ENCODE measurements around the gene LINC01488. TPM values are rescaled to one million over a fixed set of nuclear protein-coding genes. Genes with fewer than 3 reads are reported as not detected.

Gene LINC01488
- total and polyA plus RNA-seq, 10 of the 15 experiments (the other 5 are each of a cell fraction or from before 2014, with no cell fraction given) = not detected

DNA sequence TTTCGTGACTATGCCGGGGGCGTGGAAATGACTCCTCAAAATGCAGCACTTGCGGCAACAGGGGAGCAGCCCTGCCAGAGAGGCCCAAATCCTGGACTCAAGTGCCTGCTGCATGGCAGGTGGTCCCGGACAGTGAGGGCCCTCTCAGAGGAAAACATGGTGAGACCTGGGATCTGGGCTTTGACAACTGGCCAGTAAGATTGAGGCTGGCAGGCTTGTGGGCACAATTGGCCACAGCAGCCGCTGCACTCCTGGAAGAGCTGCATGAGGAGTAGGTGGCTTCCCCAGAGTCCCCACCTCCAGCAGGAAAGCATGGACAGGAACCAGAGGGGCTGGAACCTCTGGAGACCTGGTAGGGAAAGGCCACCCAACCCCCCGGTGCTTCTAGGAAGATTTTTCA is 13.4 kb downstream of the LINC01488 start:
- no peak for FAIRE-seq
- DNase-seq (ENCODE audit: low read depth, low spot score) = no peak
- H3K4me2 ChIP-seq (ENCODE audit: control insufficient read depth, insufficient read depth) = no peak overlapping the region
- CTCF ChIA-PET = no interaction called here
- no peak for TF ChIP-seq TCF7 (IDR thresholded peaks at IDR 0.05; ENCODE audit: borderline replicate concordance)
- TF ChIP-seq, protein P1, sequence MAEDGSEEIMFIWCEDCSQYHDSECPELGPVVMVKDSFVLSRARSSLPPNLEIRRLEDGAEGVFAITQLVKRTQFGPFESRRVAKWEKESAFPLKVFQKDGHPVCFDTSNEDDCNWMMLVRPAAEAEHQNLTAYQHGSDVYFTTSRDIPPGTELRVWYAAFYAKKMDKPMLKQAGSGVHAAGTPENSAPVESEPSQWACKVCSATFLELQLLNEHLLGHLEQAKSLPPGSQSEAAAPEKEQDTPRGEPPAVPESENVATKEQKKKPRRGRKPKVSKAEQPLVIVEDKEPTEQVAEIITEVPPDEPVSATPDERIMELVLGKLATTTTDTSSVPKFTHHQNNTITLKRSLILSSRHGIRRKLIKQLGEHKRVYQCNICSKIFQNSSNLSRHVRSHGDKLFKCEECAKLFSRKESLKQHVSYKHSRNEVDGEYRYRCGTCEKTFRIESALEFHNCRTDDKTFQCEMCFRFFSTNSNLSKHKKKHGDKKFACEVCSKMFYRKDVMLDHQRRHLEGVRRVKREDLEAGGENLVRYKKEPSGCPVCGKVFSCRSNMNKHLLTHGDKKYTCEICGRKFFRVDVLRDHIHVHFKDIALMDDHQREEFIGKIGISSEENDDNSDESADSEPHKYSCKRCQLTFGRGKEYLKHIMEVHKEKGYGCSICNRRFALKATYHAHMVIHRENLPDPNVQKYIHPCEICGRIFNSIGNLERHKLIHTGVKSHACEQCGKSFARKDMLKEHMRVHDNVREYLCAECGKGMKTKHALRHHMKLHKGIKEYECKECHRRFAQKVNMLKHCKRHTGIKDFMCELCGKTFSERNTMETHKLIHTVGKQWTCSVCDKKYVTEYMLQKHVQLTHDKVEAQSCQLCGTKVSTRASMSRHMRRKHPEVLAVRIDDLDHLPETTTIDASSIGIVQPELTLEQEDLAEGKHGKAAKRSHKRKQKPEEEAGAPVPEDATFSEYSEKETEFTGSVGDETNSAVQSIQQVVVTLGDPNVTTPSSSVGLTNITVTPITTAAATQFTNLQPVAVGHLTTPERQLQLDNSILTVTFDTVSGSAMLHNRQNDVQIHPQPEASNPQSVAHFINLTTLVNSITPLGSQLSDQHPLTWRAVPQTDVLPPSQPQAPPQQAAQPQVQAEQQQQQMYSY (CRISPR knock-in tag; IDR thresholded peaks at IDR 0.05) = no peak
- TF ChIP-seq NR2C1 (IDR thresholded peaks at IDR 0.05) = no peak
- TF ChIP-seq, protein P2, sequence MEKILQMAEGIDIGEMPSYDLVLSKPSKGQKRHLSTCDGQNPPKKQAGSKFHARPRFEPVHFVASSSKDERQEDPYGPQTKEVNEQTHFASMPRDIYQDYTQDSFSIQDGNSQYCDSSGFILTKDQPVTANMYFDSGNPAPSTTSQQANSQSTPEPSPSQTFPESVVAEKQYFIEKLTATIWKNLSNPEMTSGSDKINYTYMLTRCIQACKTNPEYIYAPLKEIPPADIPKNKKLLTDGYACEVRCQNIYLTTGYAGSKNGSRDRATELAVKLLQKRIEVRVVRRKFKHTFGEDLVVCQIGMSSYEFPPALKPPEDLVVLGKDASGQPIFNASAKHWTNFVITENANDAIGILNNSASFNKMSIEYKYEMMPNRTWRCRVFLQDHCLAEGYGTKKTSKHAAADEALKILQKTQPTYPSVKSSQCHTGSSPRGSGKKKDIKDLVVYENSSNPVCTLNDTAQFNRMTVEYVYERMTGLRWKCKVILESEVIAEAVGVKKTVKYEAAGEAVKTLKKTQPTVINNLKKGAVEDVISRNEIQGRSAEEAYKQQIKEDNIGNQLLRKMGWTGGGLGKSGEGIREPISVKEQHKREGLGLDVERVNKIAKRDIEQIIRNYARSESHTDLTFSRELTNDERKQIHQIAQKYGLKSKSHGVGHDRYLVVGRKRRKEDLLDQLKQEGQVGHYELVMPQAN (conservative IDR thresholded peaks at IDR 0.05) = no peak
- no peak for TF ChIP-seq BMI1 (IDR thresholded peaks at IDR 0.05; ENCODE audit: borderline replicate concordance)
- no peak for TF ChIP-seq MTA2 (IDR thresholded peaks at IDR 0.05; ENCODE audit: low read depth)
- no peak for TF ChIP-seq WRNIP1 (IDR thresholded peaks at IDR 0.05; ENCODE audit: borderline replicate concordance, low read depth, low read length)
- no peak for TF ChIP-seq EGR1 (IDR thresholded peaks at IDR 0.05; ENCODE audit: borderline replicate concordance in 1 of 2, low read depth in 2 of 2, low read length in 2 of 2)
- no peak for TF ChIP-seq STAT1 (conservative IDR thresholded peaks at IDR 0.05)
- TF ChIP-seq FOXK2 (IDR thresholded peaks at IDR 0.05) = no peak
- no peak for TF ChIP-seq BACH1 (IDR thresholded peaks at IDR 0.05; ENCODE audit: borderline replicate concordance)
- TF ChIP-seq CREB1 (IDR thresholded peaks at IDR 0.05; ENCODE audit: low read depth) = no peak
- intact Hi-C loops (cut with micrococcal nuclease; ENCODE audit: unreplicated experiment) = no loop called here
- WGBS (ENCODE audit: insufficient coverage, insufficient replicate concordance, low lambda C conversion rate, missing lambda C conversion rate) = 11% methylated on average over 7 of the region's 7 CpGs
- no peaks in the 10 kb centered on the region for H3K9me3 ChIP-seq (replicated peaks; ENCODE audit: control insufficient read depth, insufficient read depth, low read length)
- RAD21 ChIA-PET (ENCODE audit: unreplicated experiment) = no interaction called here
- BruUV-seq (replicated peaks) = no TSS peak
- no peak overlapping the region for H3K27ac ChIP-seq (ENCODE audit: control insufficient read depth, insufficient read depth)
- no peak for ATAC-seq
- H3K27me3 ChIP-seq (replicated peaks in 1 of 2; ENCODE audit: control insufficient read depth in 2 of 2, insufficient read depth in 2 of 2, low read length in 1 of 2) = no peaks in the 10 kb centered on the region; a peak in 1 of 4 replicates
- H3K36me3 ChIP-seq (ENCODE audit: control insufficient read depth in 2 of 2, insufficient read depth in 2 of 2, low read length in 1 of 2) = no peaks in the 10 kb centered on the region
- POLR2A ChIA-PET = no interaction called here
- H3K9ac ChIP-seq (ENCODE audit: control insufficient read depth, insufficient read depth, low read length) = no peak overlapping the region
- SMC1A ChIA-PET (ENCODE audit: uncharacterized antibody, unreplicated experiment) = no interaction called here
- H2AFZ ChIP-seq (ENCODE audit: control insufficient read depth, low read depth, low read length) = no peak overlapping the region
- H4K20me1 ChIP-seq (ENCODE audit: control insufficient read depth, insufficient read depth) = no peaks in the 10 kb centered on the region; the same call in 1 of the 2 replicates
- in situ Hi-C loops (cut with MboI) = no loop called here
- no peaks in the 10 kb centered on the region for H3K79me2 ChIP-seq (ENCODE audit: control insufficient read depth, insufficient read depth, low read length)
- no peaks in the 10 kb centered on the region for H3K4me1 ChIP-seq (ENCODE audit: control insufficient read depth, insufficient read depth, low read length)
- no peak overlapping the region for H3K4me3 ChIP-seq
